GM21737 (cell line): ENCODE data around the gene ZCCHC2.

ENCODE experiments used
- ATAC-seq: cut with Tn5 transposase; IDR thresholded peaks from one replicate; pipeline ENCODE4 v1.9.1; 2021; ENCODE audit warnings: mild to moderate bottlenecking, moderate library complexity; ENCODE audit not compliant: unreplicated experiment

Gene ZCCHC2

DNA sequence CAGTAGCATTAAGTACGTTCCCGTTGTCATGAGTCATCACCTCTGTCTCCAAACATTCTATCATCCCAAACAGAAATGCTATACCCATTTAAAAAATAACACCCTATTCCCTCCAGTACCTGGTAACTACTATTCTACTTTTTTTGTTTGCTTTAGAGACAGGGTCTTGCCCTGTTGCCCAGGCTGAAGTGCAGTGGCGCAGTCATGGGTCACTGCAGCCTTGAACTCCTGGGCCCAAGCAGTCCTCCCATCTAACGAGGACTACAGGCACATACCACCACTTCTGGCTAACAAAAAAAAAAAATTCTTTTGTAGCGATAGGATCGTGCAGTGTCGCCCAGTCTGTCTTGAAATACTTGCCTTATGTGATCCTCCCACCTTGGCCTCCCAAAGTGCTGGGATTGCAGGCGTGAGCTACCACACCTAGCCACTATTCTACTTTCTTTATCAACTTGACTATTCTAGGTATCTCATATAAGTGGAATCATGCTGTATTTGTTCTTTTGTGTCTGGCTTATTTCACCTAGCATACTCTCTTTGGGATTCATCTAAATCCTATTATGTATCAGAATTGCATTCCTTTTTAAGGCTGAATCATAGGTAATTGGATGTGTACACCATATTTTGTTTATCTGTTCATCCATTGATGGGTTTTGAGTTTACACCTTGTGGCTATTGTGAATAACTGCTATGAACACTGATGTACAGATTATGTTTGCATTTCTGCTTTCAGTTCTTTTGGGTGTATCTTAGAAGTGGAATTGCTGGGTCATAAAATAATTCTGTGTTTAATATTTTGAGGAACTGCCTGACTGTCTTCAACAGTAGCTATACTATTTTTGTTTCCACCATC lies 14.4 kb downstream of the ZCCHC2 start:
- no peak for ATAC-seq

DNA sequence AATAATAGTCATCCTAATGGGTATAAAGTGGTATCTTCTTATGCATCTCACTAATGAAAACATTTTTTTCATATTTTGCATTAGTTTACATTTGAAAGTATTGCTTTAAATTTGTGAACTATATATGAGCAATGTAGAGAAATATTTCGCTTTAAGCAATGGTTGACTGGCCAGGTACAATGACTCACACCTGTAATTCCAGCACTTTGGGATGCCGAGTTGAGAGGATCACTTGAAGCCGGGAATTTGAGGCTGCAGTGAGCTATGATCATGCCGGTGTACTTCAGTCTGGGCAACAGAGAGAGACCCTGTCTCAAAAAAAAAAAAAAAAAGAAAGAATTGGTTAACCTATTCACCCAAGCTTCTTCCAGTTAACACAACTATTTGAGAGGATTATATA lies 15.1 kb downstream of the ZCCHC2 start:
- no peak for ATAC-seq

DNA sequence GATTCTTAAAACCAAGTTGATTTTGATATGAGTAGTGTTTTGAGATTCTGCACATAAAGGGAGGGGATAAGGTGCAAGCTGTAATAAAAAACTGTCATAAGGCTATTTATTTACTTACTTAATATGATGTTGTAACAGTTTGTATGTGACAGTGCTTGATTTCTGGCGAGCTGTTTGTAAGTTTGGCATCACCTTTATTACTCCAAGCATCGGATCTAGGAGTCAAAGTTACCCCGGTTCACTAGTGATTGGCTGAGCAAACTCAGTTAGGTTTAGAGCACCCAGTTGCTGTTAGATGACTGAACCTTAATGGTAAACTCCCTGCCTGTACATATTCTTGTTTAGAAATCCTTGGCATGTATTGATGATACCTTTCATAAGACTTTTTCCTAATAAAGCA lies 16.1 kb downstream of the ZCCHC2 start:
- no peak for ATAC-seq

DNA sequence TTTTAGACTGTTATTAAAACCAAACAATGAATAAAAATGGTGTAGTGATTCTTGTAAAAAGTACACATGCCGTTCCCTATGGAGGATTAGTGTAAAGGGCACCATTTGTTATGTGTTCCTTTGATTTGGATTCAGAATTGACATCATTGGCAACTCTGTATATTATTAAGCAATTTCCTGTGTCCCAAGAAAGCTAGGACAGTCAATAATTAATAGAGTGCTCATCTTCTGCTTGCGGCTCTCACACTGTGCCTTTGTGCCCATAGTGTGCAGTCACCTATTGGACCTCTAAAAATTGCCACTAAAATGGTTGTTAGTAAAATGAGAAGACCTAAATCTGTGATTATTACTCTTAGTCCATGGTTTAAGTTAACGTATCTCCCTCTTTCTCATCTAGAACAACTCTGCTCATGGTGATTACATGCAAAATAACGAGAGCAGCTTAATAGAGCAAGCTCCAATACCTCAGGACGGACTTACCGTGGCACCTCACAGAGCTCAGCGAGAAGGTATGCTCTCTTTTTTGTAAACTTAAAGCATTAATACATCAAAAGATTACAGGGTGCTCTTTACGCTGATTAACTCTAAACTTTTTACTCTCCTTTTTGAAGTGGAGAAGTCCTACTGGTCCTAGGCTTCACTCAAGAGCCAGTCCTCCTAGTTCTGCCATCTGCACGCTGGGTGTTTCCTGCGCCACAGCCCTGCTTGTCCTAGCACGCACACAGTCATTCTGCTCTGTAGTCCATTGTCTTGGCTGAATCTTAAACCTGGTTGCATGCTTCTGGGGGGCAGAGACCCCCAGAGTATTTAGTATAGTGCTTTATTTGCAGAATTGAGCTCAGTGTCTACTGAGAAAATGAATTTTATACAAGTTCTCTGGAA lies 16.7 kb downstream of the ZCCHC2 start:
- ATAC-seq: no peak

DNA sequence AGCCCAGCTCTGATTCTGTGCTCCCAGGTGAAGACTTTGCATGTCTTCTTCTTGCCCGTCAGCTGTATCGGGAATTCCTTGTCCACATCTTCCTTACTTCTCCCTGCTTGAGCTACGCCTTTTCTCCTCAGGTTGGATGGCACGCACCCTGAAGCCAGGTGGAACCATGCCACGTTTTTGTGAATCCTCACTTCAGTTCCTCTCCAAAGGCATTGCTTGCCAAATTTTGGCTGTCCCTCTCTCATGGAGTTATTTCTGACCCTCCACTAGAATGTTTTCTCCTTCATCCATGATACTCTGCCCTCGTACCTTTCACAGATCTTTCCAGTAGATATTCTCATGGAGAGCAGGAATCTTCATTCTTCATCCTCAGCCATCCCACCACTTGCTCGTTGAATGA lies 20.2 kb downstream of the ZCCHC2 start:
- ATAC-seq: no peak

DNA sequence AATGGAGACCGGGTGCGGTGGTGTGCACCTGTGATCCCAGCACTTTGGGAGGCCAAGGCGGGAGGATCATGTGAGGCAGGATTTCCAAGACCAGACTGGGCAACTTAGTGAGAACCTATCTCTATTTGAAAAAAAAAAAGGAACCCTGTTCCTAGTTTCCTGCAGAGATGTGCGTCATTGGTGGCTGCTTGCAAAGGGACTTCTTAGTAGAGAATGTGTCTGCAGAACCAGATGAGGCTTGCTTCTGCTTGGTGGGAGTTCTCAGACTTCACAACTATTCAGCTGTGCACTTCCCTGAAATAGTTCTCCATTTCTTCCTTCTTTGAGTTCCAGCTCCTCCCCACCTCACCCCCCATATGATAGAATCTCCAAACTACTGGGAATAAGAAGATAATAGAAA lies 22.3 kb downstream of the ZCCHC2 start:
- ATAC-seq: no peak

DNA sequence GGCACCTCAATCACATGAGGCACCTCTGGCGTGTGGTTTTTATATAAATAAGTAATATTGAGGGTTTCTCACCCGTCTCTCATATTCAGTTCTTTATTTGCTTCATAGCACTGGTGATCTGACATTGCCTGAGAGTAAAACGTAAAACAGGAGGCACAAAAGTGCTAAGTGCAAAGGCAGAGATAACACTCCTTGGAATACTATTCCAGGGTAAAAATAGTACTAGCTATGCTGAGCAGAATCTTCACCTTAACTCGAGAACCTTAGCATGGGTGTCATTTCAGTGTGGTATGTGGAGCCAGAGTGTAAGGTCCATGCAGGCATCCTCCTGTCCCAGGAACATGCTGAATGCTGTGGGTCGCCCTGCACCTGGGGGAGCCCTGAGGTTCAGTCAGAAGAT lies 26.9 kb downstream of the ZCCHC2 start:
- no peak for ATAC-seq

DNA sequence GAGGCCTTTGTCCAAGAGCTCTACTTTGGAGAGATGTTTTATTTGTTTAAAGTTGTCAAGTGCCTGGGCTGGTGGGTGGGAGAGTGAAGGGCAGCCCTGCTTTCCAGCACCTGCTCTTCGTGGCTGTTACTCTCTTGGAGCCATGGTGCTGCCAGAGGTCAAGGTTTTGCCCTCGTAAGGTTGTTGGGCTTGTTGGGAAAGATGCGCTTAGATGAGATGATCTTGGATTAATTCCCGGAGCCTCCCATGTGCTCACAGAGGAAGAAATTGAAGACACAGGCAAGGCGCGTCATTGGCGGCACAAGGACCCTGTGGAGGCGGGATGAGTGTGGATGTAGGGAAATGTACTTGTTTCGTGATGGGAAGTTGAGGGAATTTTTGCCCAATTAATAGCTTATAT lies 27.9 kb downstream of the ZCCHC2 start:
- ATAC-seq: no peak

DNA sequence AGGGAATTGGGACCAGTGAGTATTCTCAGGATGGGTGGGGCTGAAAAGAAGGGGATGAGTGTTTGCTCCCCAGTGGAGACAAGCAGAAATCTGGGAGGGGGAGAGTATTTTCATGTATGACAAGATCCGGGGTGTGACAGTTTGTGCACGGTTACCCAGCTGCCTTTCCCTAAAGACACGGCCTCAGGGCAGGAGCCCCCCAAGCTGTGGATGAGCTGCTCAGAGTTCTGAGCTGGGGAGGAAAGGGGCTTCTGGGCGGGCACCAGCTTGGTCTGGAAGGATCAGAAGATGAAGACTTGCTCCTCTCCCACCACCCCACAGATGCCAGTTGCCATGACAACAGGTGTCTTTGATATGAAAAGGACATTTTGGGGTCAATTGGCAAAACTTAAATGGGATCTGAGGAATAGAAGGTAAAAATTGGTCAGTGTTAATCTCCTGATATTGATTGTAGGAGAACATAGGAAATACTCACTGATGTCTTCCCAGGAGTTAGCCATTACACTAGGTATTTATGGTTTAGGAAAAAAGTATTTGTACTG lies 29.2 kb downstream of the ZCCHC2 start:
- ATAC-seq: no peak

DNA sequence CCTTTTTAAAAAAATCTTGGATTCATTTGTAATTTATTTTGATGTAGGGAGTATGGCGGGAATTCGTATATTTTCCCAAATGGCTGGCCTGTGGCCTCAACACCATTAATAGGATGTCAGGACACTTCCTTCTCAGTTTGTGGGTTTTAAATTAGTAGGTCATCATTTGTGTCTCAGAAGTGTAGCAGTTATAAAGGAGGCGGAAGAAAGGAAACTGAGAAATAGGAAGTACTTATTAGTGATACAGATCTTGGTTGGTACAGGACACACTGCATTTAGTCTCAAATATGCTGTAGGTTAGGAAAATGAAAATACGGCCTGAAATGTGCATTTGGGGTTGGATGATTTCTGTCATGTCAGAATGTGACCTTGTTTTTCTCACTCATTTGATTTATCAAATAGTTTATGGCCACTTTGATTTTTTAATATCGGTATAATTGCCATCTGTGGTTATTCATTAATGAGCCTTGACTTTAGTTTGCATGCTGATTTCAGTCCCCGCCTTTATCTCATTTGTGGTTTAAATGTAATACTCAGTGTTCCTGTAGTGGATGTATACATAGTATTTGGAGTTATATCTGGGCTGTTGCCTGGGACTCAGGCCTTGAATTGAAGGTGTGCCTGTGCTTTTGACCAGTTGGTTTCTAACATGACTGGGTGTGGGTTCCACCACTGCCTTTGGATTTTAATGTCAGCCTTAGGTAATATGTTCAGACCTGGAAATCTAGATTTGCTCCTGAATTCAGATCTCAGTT lies 31.4 kb downstream of the ZCCHC2 start:
- ATAC-seq: no peak

DNA sequence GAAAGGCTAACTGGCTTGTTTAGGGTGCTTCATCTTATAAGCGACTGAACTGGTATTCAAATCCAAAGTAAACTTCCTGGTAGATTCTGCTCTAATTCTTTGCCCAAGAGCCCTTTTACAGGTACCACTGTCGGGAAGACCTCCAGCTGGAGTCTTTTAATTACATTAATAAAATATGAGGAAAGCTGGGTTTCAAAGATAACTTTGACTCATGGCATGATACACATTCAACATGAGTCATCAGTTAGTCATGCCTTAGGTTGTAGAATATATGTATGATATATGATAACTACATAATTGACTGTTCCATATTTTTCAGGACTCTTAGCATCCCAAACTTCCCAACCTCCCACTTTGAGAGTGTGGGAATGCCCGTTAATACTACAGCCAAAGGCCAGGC lies 32.3 kb downstream of the ZCCHC2 start:
- no peak for ATAC-seq

DNA sequence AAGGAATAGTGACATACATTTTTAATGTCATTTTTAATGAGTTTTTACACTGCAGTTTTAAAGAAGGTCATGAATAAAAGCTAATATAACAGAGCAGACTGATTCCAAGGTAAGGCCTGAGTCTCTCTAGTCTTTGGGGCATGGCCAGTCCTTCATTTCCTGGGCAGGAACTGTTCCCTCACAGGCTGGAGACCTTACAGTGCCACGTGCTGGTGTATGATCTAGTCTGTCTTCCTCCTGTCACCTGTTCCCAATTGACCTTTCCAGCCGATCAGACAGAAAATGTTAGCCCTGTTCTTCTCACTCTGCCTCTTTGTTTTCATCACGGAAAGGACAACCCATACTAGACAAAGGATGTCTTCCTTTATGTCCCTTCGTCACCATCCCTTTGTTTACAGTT lies 33.6 kb downstream of the ZCCHC2 start:
- ATAC-seq: no peak

DNA sequence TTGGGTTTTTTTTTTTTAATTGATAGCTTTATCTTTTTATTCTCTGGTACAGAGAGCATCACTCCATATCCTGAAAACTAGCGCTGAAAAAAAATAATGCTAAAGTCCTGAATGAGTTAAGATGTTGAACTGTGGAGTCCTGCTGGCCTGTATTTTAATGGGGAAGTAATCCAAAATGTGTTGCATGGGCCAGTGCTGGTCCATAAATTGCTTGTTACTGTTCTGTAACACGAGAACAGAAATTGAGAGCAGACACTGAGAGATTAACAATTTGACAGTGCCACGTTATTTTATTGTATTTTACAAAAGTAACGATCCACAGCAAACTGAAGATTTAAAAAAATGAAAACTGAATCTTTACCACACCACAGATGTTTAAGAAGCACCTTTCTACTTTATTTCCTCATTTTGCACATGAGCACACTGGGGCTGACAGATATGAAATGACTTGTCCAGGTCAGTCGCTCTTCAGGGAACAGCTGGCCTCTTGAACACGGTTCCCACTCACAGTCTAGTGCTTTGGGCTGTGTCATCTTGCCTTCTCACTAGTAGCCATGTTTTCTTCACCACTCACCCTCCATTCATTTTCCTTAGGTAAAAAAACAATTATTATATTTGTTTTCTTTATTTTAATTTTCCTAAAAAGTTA lies 35.3 kb downstream of the ZCCHC2 start:
- no peak for ATAC-seq

DNA sequence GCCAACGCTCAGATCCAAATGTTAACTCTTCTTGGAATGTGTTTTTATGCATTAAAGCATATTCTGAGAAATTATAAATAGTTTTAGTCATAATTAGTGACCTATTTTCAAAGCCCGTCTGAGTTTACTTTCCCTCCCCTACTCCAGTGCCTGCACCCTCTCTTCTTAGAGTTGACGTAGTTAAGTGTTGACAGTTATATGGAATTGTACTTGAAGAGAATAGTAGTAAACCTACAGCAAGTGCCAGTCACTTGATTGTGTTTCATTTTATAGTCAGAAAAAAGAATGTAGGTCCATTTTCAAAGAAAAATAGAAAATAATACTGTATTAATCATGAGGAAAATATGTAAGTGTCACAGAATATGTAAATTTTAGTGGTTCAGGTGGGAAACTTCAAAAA lies 41.2 kb downstream of the ZCCHC2 start:
- no peak for ATAC-seq

DNA sequence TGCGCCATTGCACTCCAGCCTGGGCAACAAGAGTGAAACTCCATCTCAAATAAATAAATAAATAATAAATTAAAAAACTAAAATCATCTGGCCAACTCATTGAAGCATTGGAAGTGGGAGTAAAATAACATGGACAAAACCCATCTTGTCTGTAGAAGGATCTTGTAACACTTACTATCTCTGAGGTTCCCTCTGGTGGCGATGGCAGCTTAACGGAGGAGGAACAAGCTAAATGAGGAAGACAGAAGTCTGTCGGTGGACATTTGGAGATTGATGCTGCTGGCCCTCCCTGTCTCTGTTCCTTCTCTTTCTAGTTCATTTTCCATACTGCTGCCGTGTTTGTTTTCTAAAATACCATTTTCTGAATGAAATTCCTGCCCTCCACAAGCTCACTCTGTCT lies 43.4 kb downstream of the ZCCHC2 start:
- no peak for ATAC-seq

DNA sequence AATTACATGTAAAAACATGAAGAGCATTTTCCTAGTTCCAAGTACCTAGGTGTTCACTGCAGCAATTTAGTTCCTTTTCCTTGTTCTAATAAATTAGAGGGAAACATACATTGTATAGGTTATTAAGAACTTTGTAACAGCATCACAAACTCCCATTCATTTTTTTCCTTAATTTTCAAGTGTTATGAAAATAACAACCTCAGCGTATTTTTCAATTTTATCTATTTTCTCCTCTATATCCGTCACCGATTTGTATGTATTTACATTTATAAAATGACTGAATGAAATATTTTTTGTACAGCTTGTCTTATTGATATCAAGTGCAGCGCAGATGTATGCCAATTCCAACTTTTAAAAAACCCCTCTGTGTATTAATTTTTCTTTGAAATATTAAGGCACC lies 44.0 kb downstream of the ZCCHC2 start:
- ATAC-seq: no peak

DNA sequence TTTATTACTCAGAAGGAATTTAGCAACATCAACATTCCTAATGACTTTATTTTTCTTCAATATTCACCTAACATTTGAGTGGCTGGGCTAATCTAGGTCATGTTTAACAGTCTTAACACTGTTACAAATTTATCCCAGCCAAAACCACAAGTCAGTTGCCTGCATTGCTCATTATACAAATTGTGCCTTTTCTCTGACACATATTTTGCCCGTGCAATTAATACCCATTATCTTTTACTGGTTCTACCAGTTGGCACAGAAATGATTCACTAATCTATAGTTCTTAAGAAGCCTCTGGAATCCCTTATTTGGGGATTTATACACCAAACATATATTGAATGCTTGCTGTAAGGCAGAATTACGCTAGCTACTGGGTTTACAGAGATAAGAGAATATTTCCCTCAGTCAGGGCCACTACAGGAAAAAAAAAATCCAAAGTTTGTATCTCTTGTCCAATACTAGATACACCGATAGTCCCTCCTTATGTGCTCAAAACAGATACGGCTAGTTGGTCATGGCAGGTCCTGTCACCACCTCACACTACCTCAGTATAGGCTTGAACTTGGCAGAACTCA lies 46.3 kb downstream of the ZCCHC2 start:
- no peak for ATAC-seq

DNA sequence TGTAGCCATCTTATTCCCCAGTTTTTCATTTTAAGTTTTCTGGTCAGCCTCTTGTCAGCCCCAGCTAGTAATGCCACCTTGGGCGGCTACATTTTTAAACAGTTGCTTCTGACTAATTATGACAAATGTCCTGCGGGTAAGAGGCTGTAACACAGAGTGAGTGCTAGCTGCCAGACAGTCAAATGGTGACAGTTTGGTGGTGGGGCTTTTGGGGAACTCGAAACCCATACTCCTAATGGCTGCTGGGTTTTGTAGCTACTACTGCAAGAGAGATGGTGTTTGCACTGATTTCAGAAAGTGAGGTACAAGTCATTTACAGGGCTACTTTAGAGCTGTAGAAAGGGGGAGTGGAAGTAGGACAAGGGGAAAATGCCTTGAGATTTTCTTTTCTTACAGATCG lies 48.2 kb downstream of the ZCCHC2 start:
- no peak for ATAC-seq

DNA sequence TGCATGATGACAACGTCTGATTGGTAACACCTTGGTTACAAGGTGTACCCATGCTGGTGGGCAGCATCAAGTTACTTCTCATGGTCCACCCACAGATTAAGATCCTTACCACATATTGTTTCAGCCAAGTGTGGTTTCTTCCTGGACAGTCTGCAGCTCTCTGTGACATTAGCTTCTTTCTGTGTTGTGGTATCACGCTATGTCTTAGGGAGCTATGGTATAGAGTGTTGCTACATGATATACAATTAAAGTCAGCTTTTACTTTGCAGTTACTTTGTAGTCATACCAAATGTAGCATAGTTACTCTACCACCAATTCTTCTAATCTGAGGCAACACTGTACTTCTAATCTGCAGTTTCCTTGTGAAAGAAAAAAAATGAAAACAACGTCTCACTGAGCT lies 48.8 kb downstream of the ZCCHC2 start:
- no peak for ATAC-seq

DNA sequence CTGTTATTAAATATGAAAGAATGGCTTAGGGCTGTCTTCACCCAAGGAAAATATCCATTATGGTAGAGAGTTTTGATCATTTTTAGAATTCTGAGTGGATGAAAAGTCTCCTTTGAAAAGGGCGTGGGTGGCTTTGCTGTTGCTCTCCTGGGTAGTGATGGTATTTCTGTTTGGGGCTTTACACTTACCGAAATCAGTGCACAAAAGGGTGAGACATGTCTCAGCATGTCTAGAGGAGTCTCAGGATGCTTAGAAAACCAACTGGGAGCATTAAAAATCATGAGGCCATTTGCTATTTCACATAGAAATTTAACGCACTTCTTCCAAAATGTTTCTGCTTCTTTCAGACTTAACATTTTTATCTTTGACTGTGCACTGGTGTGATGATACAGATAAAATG lies 49.6 kb downstream of the ZCCHC2 start:
- no peak for ATAC-seq
